ENCODE measurements around the gene ZNF79. TPM values are rescaled to one million over a fixed set of nuclear protein-coding genes. Genes with fewer than 3 reads are reported as not detected.

ZNF79 gene
- total and polyA plus RNA-seq, 9 of the 15 experiments (the other 6 are each of a cell fraction or from before 2014, with no cell fraction given): 0.62 to 7.0 (median 4.1) TPM

GRCh38 chr9:127450830-127451607 is 26.8 kb downstream of the ZNF79 start, which contains the start of the genes LRSAM1 and RPL12 (continued):
- no peak for TF ChIP-seq ZNF133 (CRISPR knock-in tag; IDR thresholded peaks at IDR 0.05)
- TF ChIP-seq AFF1 (IDR thresholded peaks at IDR 0.05; ENCODE audit: low read depth in 1 of 2, partially characterized antibody in 2 of 2): peak in 1 of 2 experiments; percentile 56
- no peak for TF ChIP-seq KLF10 (CRISPR knock-in tag; IDR thresholded peaks at IDR 0.05)
- TF ChIP-seq CBX2 (IDR thresholded peaks at IDR 0.05; ENCODE audit: insufficient read depth, low read length, poor library complexity, severe bottlenecking): no peak
- TF ChIP-seq ZNF354B (CRISPR knock-in tag; IDR thresholded peaks at IDR 0.05): no peak
- no peak for TF ChIP-seq RAD51 (IDR thresholded peaks at IDR 0.05; ENCODE audit: borderline replicate concordance, low read depth)
- peak; percentile 93 for TF ChIP-seq GTF2F1 (IDR thresholded peaks at IDR 0.05; ENCODE audit: low read depth, low read length)
- no peak for TF ChIP-seq HES1 (IDR thresholded peaks at IDR 0.05; ENCODE audit: low read depth)
- TF ChIP-seq MLX (CRISPR knock-in tag; conservative IDR thresholded peaks at IDR 0.05): 0 out of 4 replicates have a peak, but pooled peaks have one; percentile 28 to 51
- TF ChIP-seq MXI1 (IDR thresholded peaks at IDR 0.05; ENCODE audit: low read depth, low read length): peak; percentile 76
- TF ChIP-seq TCF15 (CRISPR knock-in tag; IDR thresholded peaks at IDR 0.05): no peak
- no peak for TF ChIP-seq E2F3 (CRISPR knock-in tag; IDR thresholded peaks at IDR 0.05)
- no peak for TF ChIP-seq SLC30A9 (CRISPR knock-in tag; IDR thresholded peaks at IDR 0.05)
- TF ChIP-seq SNAPC5 (CRISPR knock-in tag; IDR thresholded peaks at IDR 0.05): no peak
- TF ChIP-seq HIVEP1 (CRISPR knock-in tag; IDR thresholded peaks at IDR 0.05): no peak
- peak; percentile 87; the same call in 1 of the 2 replicates for TF ChIP-seq NFRKB (IDR thresholded peaks at IDR 0.05; ENCODE audit: low read depth)
- peak; percentile 60; the same call in 1 of the 2 replicates for TF ChIP-seq PHB (CRISPR knock-in tag; IDR thresholded peaks at IDR 0.05)
- no peak for TF ChIP-seq BCL6 (CRISPR knock-in tag; IDR thresholded peaks at IDR 0.05)
- TF ChIP-seq KDM2B (CRISPR knock-in tag; IDR thresholded peaks at IDR 0.05): no peak
- 0 out of 2 replicates have a peak, but pooled peaks have one; percentile 82 for TF ChIP-seq DNMT1 (IDR thresholded peaks at IDR 0.05)
- TF ChIP-seq ZNF644 (tag; IDR thresholded peaks at IDR 0.05; ENCODE audit: low read depth): no peak
- TF ChIP-seq NCOA4 (IDR thresholded peaks at IDR 0.05; ENCODE audit: partially characterized antibody): no peak
- no peak for TF ChIP-seq CBX8 (IDR thresholded peaks at IDR 0.05; ENCODE audit: borderline replicate concordance, extremely low read depth, low read depth, low read length, poor library complexity, severe bottlenecking)
- peak; percentile 85 for TF ChIP-seq PHF20 (IDR thresholded peaks at IDR 0.05; ENCODE audit: partially characterized antibody)
